Chondrocyte (in vitro differentiated cells): ENCODE measurements around the gene BOD1L1. TPM values are rescaled to one million over a fixed set of nuclear protein-coding genes. Genes with fewer than 3 reads are reported as not detected.

ENCODE experiments used
- DNase-seq: peaks from one replicate; pipeline ENCODE4 v3.0.0; 2021; ENCODE audit warnings: mixed read lengths, low spot score
- H3K27ac Mint-ChIP-seq: one replicate; pipeline ENCODE4 v1.8.0; 2021; ENCODE audit warnings: mild to moderate bottlenecking, moderate library complexity, mixed read lengths; ENCODE audit not compliant: unreplicated experiment
- H3K27me3 Mint-ChIP-seq: 2 replicates; pipeline ENCODE4 v1.8.0; 2021; ENCODE audit warnings: low read depth, mixed read lengths
- H3K36me3 Mint-ChIP-seq: 2 replicates; pipeline ENCODE4 v1.8.0; 2021; ENCODE audit warnings: low read depth, mixed read lengths
- H3K4me1 Mint-ChIP-seq: 2 replicates; pipeline ENCODE4 v1.8.0; 2021; ENCODE audit warnings: low read depth, mild to moderate bottlenecking, mixed read lengths
- H3K4me3 Mint-ChIP-seq: one replicate; pipeline ENCODE4 v1.8.0; 2021; ENCODE audit warnings: mild to moderate bottlenecking, moderate library complexity, mixed read lengths; ENCODE audit not compliant: unreplicated experiment
- H3K9me3 Mint-ChIP-seq: 2 replicates; pipeline ENCODE4 v1.8.0; 2021; ENCODE audit warnings: low read depth, mixed read lengths
- total RNA-seq: library from RNA; stranded (reverse); gene quantifications from 3 replicates; pipeline ENCODE4 v1.2.1, GENCODE V29; 2021
- TF ChIP-seq, protein P1 (sequence below): fragments of 200-600 bp; sonication (generic); IDR thresholded peaks from 2 replicates; pipeline ENCODE4 v1.5.0; 2021; ENCODE audit warnings: antibody characterized with exemption, mild to moderate bottlenecking, moderate library complexity

The BOD1L1 gene
- total RNA-seq, 1 donor from 2014 or later = 31.7 TPM

DNA sequence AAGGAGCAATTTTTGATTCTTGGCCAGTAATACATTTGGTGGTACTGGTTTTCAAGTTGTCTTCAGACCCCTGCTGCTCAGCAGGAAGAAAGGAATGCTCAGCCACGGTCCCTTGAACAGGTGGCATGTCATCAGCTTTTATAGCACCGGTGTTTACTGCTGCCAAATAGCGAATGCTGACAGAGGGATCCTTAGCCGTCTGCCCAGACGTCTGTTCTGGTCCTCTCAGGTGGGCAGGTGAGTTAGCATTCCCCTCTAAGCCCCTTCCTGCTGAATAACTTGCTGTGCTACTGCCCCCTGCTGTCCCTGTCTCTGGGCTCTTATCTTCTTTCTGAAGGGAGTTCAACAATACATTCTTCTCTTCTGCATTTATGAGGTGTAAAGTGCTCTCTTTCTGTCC, 28.4 kb downstream of the BOD1L1 start:
- H3K27ac Mint-ChIP-seq = no peak overlapping the region
- TF ChIP-seq, protein P1, sequence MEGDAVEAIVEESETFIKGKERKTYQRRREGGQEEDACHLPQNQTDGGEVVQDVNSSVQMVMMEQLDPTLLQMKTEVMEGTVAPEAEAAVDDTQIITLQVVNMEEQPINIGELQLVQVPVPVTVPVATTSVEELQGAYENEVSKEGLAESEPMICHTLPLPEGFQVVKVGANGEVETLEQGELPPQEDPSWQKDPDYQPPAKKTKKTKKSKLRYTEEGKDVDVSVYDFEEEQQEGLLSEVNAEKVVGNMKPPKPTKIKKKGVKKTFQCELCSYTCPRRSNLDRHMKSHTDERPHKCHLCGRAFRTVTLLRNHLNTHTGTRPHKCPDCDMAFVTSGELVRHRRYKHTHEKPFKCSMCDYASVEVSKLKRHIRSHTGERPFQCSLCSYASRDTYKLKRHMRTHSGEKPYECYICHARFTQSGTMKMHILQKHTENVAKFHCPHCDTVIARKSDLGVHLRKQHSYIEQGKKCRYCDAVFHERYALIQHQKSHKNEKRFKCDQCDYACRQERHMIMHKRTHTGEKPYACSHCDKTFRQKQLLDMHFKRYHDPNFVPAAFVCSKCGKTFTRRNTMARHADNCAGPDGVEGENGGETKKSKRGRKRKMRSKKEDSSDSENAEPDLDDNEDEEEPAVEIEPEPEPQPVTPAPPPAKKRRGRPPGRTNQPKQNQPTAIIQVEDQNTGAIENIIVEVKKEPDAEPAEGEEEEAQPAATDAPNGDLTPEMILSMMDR = peak; percentile 53
- H3K9me3 Mint-ChIP-seq = no peaks in the 10 kb centered on the region
- DNase-seq = no peak
- no peaks in the 10 kb centered on the region for H3K27me3 Mint-ChIP-seq
- H3K4me3 Mint-ChIP-seq = no peak overlapping the region
- H3K36me3 Mint-ChIP-seq = peaks cover 57% of the 10 kb centered on the region
- H3K4me1 Mint-ChIP-seq = no peaks in the 10 kb centered on the region

DNA sequence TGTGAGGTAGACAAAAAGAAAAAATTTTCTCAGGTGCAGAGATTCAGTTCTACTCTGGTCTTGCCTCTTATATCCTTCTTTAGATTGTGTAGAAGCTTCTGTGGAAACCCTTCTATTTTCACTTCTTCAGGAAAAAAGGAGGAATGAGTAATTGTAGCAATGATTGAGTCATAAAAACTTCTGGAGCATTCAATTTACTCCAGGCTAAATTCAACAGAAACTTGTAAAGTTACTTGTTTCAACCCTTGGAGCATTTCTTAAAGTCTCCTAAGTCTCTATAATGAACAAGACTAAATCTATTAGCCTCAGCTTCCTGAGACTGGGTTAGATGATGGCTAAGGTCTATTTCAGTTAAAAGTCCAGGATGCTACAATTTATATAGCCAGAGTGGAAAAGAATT, 29.9 kb downstream of the BOD1L1 start:
- H3K9me3 Mint-ChIP-seq = no peaks in the 10 kb centered on the region
- TF ChIP-seq, protein P1 = no peak
- H3K36me3 Mint-ChIP-seq = peaks cover 46% of the 10 kb centered on the region
- no peak overlapping the region for H3K27ac Mint-ChIP-seq
- H3K4me3 Mint-ChIP-seq = no peak overlapping the region
- no peak for DNase-seq
- no peaks in the 10 kb centered on the region for H3K4me1 Mint-ChIP-seq
- H3K27me3 Mint-ChIP-seq = no peaks in the 10 kb centered on the region

DNA sequence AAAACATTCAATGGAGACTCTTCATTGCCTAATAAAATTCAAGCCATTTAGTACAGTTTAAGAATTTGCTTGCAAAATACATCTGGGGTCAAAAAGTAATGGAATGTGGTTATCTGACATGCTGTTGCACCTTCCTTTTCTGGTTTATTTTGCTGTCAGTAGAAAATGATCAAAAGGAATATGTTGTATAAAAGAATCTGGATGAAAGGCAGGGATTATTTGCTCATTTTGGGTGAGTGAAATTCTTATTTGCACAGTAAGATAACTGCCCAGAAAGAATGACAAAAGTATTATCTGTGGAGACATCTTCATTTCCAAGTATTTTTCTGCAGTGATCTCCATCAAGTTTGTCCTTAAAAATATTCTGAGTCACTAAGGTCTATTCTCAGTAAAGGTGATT, 30.4 kb downstream of the BOD1L1 start:
- Mint-ChIP-seq H3K4me1 (no peaks in the 10 kb centered on the region), H3K27me3 (no peaks in the 10 kb centered on the region), H3K27ac (no peak overlapping the region), H3K36me3 (peaks cover 42% of the 10 kb centered on the region), H3K9me3 (no peaks in the 10 kb centered on the region), H3K4me3 (no peak overlapping the region)
- DNase-seq = no peak
- TF ChIP-seq, protein P1 = no peak

DNA sequence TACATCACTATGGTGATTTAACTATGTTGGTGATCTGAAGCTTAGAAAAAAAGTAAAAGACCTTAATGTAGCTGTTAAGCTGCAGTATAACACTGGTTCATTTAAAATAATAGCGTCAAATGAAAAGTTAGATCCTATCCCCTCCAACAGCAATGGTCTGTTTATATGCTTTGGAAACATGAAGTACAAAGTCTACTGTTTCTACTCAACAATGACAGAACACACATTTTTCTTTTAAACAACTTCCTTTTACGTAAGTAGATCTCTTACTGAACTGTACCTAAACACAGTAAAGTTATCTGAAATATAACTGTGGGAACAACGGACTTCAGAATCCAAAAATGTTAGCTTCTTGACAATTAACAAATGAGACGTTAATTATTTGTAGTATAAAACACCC, 35.3 kb downstream of the BOD1L1 start:
- Mint-ChIP-seq H3K4me3 (no peak overlapping the region), H3K9me3 (no peaks in the 10 kb centered on the region), H3K36me3 (peaks cover 24% of the 10 kb centered on the region), H3K27me3 (no peaks in the 10 kb centered on the region), H3K27ac (no peak overlapping the region), H3K4me1 (no peaks in the 10 kb centered on the region)
- TF ChIP-seq, protein P1 = no peak
- no peak for DNase-seq

DNA sequence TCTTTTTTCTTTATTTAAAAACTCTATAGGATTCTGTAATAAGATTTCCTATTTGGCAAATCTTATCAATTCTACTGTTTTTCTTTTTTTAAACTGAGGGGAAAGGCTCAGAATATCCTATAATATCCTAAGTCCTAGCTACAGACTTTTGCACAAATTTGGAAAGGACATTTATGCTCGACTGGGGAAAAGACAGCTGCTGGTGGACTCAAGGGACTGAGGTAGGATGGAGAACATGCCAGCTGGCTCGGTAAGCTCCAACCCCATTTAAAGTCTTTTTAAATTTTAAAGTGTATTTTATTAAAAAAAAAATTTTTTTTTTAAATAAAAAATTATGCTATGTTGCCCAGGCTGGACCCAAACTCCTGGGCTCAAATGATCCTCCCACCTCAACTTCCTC, 36.8 kb downstream of the BOD1L1 start:
- H3K4me3 Mint-ChIP-seq = no peak overlapping the region

More for the DNA sequence above, 36.8 kb downstream of the BOD1L1 start:
- H3K4me1 Mint-ChIP-seq = no peaks in the 10 kb centered on the region
- no peak for DNase-seq
- H3K36me3 Mint-ChIP-seq = peaks cover 18% of the 10 kb centered on the region
- no peak overlapping the region for H3K27ac Mint-ChIP-seq
- no peaks in the 10 kb centered on the region for H3K27me3 Mint-ChIP-seq
- no peaks in the 10 kb centered on the region for H3K9me3 Mint-ChIP-seq
- TF ChIP-seq, protein P1 = no peak
